ENCODE measurements around the gene KREMEN2.

Gene KREMEN2

DNA sequence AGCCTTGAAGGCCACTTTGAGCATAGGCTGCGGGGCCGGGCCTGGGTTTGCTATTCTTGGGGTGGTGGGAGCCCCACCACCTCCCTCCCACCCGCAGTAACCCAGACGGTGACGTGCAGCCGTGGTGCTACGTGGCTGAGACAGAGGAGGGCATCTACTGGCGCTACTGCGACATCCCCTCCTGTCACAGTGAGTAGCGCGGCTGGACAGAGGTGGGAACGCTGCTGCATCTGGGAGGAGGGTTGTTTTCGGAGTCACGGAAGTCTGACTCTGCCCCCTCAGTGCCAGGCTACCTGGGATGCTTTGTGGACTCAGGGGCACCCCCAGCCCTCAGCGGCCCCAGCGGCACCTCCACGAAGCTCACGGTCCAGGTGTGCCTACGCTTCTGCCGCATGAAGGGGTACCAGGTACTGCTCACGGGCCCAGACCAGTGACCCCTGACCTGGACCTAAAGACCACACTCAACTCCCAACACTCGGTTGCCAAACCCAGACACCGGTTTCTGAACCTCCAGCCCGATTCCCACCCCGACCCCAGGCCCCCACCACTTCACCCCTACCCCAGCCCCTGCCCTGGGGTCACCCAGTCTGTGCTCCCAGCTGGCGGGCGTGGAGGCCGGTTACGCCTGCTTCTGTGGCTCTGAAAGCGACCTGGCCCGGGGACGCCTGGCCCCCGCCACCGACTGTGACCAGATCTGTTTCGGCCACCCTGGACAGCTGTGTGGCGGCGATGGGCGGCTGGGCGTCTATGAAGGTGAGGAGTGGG is 2.1 kb downstream of the KREMEN2 start:
- in situ Hi-C loops (cut with MboI; ENCODE audit: low pct_unique_long_range_greater_than_20kb, low sequenced_read_pairs, unreplicated experiment) = no loop called here
- DNase-seq (ENCODE audit: low spot score) = no peak
- TF ChIP-seq, protein P1, sequence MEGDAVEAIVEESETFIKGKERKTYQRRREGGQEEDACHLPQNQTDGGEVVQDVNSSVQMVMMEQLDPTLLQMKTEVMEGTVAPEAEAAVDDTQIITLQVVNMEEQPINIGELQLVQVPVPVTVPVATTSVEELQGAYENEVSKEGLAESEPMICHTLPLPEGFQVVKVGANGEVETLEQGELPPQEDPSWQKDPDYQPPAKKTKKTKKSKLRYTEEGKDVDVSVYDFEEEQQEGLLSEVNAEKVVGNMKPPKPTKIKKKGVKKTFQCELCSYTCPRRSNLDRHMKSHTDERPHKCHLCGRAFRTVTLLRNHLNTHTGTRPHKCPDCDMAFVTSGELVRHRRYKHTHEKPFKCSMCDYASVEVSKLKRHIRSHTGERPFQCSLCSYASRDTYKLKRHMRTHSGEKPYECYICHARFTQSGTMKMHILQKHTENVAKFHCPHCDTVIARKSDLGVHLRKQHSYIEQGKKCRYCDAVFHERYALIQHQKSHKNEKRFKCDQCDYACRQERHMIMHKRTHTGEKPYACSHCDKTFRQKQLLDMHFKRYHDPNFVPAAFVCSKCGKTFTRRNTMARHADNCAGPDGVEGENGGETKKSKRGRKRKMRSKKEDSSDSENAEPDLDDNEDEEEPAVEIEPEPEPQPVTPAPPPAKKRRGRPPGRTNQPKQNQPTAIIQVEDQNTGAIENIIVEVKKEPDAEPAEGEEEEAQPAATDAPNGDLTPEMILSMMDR (IDR thresholded peaks at IDR 0.05; ENCODE audit: extremely low read depth, insufficient read depth, missing control alignments) = no peak

DNA sequence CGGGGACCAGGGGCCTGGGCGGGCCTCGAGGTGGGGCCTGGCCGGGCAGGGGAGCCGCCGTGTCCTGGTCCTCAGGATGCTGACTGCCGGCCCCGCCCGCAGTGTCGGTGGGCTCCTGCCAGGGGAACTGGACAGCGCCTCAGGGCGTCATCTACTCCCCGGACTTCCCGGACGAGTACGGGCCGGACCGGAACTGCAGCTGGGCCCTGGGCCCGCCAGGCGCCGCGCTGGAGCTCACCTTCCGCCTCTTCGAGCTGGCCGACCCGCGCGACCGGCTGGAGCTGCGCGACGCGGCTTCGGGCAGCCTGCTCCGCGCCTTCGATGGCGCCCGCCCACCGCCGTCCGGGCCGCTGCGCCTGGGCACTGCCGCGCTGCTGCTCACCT is 2.7 kb downstream of the KREMEN2 start:
- no peak for DNase-seq (ENCODE audit: low spot score)
- TF ChIP-seq, protein P1 (IDR thresholded peaks at IDR 0.05; ENCODE audit: extremely low read depth, insufficient read depth, missing control alignments) = no peak
- in situ Hi-C loops (cut with MboI; ENCODE audit: low pct_unique_long_range_greater_than_20kb, low sequenced_read_pairs, unreplicated experiment) = no loop called here

DNA sequence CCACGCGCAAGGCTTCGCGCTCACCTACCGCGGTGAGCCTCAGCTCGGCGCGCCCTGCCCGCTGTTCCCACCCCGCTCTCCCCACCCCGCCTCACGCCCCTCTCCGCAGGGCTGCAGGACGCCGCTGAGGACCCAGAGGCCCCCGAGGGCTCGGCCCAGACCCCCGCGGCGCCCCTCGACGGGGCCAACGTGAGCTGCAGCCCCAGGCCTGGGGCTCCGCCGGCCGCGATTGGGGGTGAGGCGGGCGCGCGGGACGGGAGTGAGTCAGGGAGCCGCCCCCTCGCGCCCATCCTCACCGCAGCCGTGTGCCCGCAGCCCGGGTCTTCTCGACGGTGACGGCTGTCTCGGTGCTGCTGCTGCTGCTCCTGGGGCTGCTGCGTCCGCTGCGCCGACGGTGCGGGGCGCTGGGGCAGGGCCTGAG is 3.1 kb downstream of the KREMEN2 start:
- TF ChIP-seq, protein P1 (IDR thresholded peaks at IDR 0.05; ENCODE audit: extremely low read depth, insufficient read depth, missing control alignments) = no peak
- DNase-seq (ENCODE audit: low spot score) = no peak
- in situ Hi-C loops (cut with MboI; ENCODE audit: low pct_unique_long_range_greater_than_20kb, low sequenced_read_pairs, unreplicated experiment) = no loop called here

DNA sequence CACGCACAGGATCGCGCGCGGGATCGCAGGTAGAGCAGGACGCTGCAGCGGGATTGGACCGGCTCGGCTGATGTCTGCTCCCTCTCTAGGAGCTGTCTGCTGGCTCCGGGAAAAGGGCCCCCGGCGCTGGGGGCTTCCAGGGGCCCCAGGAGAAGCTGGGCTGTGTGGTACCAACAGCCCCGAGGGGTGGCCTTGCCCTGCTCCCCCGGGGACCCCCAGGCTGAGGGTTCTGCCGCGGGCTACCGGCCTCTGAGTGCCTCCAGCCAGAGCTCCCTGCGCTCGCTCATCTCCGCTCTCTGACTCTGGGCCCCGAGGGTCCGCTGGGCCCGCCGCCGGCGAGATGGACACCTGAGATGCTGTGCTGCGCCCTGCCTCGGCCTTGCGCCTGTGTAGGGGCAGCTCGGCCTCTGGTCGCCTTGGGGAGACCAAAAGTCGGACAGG is 3.7 kb downstream of the KREMEN2 start:
- TF ChIP-seq, protein P1 (IDR thresholded peaks at IDR 0.05; ENCODE audit: extremely low read depth, insufficient read depth, missing control alignments) = no peak
- DNase-seq (ENCODE audit: low spot score) = no peak
- in situ Hi-C loops (cut with MboI; ENCODE audit: low pct_unique_long_range_greater_than_20kb, low sequenced_read_pairs, unreplicated experiment) = no loop called here

DNA sequence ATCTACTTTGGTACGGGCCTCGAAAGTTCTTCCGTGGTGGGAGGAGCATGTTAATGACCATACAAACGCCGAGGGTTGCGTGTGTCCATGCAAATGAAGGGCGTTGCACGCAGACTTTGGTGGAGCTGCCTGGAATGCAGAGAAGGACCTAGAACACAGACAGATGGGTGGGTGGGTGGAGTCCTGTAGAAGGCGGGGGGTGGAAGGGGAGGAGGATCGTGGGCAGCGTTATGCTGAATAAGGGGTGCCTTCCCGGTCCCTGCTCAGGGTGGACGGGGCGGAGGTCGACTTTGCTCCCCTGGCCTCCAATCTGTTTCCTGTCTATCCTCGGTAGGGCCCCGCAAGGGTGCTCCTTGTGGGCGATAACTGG is 4.3 kb downstream of the KREMEN2 start:
- DNase-seq (ENCODE audit: low spot score) = no peak
- TF ChIP-seq, protein P1 (IDR thresholded peaks at IDR 0.05; ENCODE audit: extremely low read depth, insufficient read depth, missing control alignments) = no peak
- in situ Hi-C loops (cut with MboI; ENCODE audit: low pct_unique_long_range_greater_than_20kb, low sequenced_read_pairs, unreplicated experiment) = no loop called here

DNA sequence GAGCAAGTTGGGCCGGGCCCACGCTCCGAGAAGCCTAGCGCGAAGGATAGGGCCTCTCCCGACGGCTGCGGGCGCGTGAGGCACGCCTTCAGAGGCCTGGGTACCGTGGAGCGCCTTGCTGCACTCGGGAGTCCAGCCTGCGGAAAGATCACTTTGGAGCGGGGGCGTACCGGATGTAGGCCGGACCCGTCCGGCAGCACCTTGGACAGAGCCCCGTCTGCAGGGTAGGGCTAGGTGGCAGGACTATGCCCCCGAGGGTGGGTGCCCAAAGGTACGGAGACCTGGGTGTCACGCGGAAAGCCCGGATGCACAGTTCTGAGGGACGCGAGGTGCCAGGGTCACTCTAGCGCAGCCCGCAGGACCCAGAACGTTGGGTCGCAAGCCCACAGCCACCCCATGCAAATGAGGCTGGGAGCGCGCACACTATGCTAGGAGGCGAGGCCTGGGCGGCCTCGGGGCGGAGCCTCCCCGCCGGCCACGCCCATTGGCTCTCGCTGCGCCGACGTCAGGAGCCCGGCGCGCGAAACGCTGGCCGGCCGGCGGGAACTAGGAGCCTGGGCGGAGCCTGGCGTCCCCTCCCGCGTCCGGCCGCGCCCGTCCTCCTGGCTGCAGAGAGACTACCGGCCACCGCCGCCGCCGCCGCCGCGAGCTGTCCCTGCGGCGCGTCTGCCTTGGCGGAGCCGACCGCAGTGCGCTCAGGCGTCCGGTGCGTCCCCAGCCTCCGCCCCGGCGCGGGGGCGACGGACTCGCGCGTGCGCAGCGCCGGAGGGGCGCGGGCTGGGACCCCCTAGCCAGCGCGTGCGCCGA is 4.9 kb downstream of the KREMEN2 start, which contains the start of gene PAQR4:
Gene PAQR4, plus strand, starts transcription at position 611 of the 807 bp plus-strand sequence. CDS start 327 bp downstream, outside the sequence.
- DNase-seq (ENCODE audit: low spot score) = peak; percentile 99
- in situ Hi-C loops (cut with MboI; ENCODE audit: low pct_unique_long_range_greater_than_20kb, low sequenced_read_pairs, unreplicated experiment) = no loop called here
- TF ChIP-seq, protein P1 (IDR thresholded peaks at IDR 0.05; ENCODE audit: extremely low read depth, insufficient read depth, missing control alignments) = no peak

All from GM13977 (cell line).